Measurements from ENCODE around the gene C10orf105.
A peak's percentile ranks its signal among the peaks of the same experiment; 100 is the strongest.

C10orf105 gene

DNA sequence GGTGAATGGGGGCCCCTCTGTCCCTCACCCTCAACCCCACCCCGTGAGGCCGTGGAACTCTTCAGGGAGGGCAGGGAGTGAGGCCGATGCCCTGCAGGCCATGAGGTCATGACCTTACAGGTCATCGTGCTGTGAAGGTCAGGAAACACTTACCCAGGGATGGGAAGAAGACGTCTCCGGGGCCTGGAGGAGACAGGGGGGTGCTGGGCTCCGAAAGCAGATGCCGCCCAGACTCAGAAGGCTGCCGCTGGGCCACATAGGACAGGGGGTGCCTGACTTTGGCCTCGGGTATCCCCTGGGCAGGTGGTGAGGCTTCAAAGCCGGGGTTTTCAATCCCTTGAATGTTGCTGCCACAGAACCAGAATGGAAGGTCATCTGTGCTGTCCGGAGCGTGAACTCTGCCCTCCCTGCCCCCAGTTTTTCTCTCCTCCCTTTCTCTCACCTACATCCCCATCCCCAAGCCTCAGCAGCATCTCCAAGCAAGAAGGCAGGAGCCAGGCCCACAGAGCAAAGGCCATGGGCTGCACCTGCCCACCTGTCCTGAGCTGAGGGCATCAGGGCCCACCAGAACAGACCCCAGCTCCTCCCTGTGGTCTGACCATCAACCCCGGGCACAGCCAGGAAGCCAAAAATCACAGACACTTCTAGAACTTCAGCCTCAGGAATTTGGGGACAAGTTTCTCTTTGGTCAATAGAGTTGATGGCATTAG is 32.1 kb upstream of the C10orf105 start:
- DNase-seq (ENCODE audit: low read depth in 2 of 2): no peak

DNA sequence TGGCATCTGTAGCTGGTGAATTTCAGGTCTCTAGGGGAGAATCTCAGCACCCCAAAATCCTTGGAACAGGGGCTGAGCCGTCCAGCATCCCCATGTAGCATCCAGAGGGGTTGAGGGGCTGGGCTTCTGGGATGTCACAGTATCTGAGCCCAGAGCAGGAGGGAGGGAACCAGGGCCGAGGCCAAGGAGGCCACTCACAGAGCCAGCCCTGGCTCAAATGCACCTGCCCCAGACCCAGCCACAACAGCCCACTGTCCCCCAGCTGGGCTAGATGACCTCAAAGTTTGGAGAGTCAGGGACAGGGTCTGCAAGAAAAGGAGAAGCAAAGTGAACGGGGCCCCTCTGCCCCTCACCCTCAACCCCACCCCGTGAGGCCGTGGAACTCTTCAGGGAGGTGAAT is 31.4 kb upstream of the C10orf105 start:
- no peak for DNase-seq (ENCODE audit: low read depth in 2 of 2)

DNA sequence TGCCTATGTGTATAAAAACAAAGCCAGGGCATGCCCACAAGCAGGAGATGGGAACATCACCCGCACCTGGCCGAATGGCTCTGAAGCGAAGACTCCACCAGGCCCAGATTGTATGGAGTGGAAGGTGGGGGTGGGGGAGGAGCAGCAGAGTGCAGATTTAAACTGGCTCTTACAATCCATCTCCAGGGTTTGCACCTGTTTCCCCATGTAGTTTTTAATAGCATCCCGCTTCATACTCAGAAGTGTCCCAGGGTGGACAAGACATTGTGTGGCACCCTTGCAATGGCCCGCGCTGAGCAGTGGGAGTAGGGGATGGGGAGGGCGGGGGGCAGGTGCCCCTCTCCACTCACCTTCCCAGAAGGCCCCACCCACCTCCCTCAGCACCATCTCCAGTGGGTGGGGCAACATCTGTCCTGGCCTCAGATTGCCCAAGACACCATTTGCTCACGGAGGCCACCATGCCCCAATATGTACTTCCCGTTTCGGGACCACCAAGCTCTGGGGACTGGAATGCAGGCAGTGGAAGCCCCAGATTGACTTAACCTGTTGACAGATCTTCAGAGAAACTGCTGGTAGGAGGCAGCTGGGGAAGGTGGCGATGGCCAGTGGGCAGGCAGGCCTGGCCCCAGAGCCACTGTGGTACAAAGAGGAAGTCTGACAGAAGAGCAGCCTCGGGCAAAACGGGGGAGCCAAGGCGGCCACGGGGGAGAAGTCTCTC is 30.7 kb upstream of the C10orf105 start:
- DNase-seq (ENCODE audit: low read depth in 2 of 2): no peak

DNA sequence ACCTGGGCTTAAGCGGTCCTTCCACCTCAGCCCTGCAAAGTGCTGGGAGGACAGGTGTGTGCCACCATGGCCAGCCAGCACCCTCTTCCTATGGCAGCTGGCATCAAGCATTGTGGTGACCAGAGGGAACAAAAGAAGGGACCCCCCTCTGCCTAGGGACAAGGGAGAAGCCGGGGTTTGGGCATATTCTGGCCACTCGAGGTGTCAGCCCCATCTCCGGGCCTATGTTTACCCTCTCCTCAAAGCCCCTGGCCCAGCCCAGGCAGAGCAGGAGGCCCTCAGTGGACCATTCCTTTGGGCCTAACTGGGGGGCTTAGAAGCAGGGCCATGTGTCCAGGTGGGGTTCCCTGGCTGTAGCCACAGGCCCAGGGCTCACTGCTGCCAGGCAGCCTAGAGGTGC is 29.8 kb upstream of the C10orf105 start:
- no peak for DNase-seq (ENCODE audit: low read depth in 2 of 2)

DNA sequence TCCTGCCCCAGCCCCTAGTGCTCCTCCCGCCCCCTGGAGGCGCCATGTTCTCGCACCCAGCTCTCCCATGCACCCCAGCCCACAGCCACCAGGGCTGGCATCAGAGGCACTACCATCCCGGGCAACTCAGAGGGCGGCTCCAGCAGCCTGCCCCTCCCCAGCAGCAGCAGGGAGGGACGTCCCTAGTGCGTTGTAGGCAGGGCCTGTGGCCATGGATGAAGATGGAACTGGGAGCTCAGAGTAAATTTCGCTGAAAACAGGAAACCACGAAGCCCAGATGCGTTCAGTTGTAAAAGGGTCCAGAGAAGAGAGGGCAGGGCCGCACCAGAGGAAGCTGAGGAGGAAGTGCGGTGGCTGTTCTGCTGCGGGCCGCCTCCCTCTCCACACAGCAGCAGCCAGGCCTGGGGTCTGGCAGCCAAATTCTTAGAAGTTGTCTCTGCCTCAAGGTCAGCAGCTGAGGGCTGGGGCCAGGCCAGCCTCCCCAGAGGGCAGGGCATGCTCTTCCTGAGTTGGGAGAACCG is 29.2 kb upstream of the C10orf105 start:
- peak in 1 of 2 donors; percentile 50 for DNase-seq (ENCODE audit: low read depth in 2 of 2)

DNA sequence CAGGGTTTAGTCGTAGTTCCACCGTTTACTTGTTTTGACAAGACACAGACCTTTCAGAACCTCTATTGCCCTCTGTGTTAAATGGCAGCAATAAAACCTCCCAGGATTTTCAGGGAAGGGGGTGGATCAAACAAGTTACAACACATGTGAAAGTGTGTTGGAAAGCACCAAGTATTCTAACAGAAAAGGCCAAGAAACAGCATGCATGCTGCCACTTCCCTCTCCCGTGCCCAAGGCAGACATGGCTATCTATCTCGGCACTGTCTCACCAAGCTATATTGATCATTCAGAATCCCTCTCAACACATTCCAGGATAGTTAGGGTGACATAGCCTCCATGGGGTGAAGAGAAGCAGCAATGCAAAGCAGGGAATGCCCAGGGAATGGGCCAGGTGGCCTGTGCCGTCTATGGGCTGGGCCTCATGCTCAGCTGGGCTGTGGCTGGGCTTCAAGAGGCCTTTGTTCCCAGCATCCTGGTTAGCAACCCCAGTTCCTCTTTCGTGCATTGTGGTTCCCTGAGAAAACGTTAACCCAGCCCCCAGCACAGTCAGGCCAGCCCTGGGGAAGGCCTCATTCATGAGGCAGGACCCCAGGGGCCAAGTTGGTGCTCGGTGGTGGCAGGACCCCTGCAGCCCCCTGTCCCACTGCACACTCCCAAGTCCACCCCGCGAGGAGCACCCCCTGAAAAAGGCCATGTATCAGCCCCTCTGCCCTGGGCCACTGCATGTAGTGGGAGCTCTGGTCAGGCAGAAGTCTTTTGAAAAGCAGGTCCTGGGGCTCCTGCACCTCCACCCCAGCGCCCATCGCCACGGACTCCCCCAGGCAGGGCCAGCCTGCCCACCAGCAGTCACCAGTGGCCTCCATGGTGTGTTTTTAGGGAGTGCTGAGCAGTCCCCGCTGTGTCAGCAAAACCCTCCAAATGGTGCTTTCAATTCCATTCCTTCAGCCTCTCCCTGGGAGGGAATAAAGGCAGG is 28.3 kb upstream of the C10orf105 start:
- no peak for DNase-seq (ENCODE audit: low read depth in 2 of 2)

DNA sequence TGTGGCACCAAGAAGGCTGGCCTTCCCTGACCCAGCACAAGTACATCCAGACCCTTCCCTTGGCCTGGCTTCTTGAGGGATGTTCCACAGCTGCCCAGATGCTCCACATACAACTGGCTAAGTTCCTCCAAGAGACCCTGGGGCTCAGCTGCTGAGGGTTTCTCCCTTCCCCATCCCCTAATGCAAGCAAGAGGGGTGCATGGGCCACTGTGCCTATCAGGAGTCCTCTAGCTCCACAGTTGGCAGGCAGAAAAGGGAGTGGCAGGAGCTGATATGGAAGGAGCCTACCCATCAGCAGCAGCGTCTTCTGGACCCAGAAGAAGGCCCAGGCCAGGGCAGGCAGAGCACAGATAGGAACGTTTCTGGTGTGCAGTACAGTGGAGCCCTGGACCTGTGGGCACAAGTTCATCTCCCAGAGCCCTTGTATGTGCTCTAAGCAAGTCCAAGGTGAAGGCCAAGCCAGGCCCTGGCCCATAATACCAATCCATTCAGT is 27.5 kb upstream of the C10orf105 start:
- no peak for DNase-seq (ENCODE audit: low read depth in 2 of 2)

DNA sequence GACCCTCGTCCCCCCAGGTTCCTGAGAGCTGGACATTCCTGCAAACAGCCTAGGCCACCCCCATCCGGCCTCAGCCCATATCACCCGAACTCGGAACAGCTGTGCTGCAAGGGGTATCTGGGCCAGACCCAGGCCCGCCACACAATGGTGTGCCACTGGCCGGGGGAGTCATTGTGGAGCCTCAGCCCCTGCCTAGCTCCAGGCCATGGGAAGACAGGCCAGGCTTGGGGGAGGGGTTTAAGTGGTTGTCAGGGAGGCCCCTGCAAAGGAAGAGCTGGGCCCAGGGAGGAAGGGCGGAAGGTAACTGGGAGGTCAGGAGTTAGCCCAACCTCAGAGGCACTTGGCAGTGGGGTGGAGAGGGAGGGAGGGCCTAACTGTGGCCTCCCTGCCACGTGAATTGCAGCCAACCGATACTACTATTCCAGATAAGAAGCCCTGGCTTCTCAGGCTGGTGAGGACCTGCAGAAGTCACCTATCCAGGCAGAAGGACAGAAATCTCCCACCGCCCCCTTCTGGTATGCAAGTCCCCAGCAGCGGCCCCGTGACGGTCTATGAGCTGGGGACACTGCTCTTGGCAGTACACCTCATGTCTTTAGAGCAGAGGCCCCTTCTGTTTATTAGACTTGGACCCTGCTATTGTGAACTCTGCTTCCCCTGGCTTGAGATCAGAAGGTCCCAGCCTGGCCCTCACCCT is 26.9 kb upstream of the C10orf105 start:
- no peak for DNase-seq (ENCODE audit: low read depth in 2 of 2)

DNA sequence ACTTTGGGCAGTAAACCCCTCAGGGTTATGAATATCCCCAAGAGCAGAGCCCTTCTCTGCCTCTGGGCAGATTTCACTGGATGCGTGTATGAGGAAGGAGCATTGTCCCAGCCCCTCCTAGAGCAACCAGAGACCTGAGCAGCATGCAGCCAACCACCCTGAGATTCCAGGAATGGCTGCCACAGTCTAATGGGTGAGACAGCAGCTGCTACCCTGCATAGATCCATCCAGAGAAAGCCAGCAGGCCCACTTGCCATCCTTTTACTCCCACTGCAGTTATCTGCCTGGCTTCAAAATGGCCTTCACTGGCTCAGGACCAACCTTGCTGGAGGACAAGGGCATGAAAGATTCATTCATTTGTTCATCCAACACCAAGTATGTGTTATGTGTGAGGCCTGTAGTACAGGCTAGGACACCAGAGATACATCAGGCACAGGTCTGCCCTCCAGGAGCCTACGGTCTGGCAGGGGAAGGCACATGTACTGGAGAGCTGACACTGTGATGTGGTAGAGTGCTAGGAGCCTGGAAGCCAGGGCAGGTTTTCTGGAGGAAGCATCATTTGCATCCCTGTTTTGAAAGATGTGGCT is 26.2 kb upstream of the C10orf105 start:
- no peak for DNase-seq (ENCODE audit: low read depth in 2 of 2)

DNA sequence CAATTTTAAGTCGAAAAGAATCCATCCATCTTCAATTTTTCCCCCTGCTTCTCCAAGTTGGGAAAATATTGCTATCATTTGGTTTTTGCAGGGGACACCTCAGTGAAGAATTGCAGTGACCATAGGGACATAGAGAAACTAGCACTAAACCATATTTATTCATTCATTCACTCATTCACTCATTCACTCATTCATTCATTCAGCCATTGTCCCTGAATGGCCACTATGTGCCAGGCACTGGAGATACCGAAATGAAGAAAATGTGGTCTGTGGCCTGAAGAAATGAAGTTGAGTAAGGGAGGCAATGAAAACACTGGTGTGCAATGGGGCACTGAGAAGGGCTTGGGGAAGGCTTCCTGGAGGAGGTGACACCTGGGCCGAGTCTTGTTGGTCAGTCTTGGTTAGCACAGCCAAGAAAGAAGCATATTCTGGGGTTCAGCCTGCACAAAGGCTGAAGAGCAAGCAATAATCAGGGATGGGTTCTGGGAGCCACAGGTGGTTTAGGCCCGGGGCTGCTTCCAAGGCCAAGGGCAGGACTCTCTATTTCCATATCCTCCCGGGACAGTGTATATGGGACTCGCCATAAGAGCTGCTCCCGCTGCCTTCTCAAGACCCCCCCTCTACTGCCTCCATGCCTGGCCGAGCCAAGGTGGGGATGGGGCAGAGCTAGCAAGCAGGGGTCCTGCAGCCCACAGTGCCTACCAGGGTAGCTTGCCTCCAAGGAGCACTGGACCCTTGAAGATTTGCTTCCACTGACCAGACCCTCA is 25.5 kb upstream of the C10orf105 start:
- DNase-seq (ENCODE audit: low read depth in 2 of 2): no peak

DNA sequence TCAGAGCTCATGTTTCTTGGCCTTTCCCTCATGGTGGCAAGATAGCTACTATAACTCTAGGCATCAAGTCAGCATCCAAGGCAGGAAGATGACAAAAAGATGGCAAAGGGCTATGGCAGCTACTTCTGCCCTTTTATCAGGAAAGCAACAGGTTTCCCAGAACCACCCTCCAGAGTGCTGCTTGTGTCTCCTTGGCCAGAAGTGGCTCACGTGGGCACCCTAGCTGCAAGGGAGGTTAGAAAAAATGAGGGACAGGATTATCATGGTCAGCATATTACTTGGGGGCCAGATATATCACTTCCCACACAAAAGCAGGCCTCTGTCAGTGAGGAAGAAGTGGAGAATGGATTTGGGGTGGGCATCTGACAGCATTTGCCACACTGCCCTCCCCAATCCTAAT is 24.3 kb upstream of the C10orf105 start:
- no peak for DNase-seq (ENCODE audit: low read depth in 2 of 2)

DNA sequence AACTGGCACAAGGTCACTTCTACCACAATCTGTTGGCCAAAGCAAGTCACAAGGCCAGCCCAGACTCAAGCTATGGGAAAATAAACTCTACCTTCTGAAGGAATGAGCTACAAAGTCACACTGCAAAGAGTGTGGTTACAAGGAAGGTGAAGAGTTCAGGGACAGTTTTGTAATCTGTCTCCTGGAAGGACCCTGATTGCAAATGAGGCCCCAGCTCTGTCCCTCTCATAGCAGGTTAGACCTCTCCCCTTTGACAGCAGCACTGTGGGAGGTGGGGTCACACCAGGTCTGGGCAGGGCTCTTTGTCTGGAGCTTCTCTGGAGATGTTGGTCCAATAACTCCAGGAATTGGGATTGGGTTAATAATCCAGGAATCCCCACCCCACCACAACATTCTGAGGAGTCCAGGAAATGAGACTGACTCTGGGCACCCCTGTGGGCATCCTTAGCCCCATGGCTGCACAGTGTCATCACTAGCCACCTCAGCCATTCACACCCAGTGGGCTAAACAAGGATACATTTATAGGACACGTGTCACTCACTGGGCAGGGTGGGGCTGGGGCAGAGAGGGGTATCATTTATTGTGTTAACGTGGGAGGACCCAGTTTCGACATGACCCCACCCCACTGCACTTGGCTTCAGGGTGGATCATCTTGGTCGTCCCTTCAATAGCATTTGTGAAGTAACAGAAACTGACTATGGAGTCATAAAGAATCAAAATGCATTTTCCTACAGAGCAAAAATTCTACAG is 23.7 kb upstream of the C10orf105 start:
- no peak for DNase-seq (ENCODE audit: low read depth in 2 of 2)

DNA sequence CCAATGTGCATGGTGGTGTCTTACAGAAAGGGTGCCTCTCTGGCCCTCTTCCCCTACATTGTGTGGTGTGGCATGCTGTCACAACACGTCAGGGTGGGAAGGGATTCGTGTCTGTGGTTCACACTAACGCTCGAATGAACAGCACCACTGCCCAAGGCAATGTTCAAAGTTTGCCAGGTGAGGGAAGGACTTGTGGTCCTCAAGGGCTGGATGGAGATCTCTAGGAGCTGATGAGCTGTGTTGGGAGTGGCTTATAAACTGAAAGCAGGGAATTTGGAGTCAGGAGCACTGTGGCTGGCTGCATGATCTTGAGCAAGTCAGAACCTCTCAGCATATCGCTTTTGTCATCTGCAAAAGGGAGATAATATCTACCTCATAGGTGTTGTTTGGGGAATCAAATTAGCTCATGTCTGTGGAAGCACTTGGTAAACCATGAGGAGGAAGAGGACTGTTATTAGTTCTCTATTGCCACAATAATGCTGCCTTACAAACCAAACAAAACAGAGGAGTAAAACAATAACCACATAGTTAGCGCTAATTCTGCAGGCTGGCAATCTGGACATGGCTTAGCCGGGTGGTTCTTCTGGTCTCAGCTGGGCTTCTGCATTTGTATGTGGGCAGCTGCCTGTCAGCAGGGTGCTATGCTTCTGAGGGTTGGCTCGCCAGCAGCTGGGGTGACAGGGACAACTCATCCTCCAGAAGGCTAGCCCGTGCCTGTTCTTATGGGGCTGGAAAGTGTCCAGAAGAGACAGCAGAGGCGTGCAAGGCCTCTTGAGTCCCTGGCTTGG is 22.9 kb upstream of the C10orf105 start:
- DNase-seq (ENCODE audit: low read depth in 2 of 2): no peak

DNA sequence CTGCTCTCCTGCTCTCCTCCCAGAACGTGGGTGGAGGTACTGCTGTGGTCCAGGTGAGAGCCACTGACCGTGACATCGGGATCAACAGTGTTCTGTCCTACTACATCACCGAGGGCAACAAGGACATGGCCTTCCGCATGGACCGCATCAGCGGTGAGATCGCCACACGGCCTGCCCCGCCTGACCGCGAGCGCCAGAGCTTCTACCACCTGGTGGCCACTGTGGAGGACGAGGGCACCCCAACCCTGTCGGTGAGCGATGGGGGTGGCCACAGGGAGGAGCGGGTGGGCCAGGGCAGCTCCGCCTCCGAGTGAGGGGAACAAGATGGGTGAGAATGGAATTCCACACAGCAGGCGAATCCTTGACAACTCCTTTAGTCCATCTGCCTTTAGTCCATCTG is 22.1 kb upstream of the C10orf105 start:
- DNase-seq (ENCODE audit: low read depth in 2 of 2): no peak

DNA sequence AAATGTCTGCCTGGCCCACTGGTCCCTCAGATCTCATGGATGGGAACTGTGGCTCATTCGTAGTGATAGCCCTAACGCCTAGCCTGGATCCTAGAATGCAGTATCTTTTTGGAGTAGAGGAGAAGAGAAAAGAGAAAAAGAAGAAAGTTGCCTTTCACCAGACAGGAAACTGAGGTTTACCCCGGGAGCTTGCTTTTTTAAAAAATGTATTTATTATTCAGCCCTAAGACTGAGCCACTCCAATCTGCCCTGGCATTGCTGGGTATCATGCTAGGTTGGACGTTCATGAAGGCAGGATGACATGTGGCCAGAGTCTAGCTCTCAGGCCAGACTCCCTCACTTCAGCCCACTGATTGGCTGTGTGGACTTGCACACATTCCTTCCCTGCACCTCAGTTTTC is 21.5 kb upstream of the C10orf105 start:
- no peak for DNase-seq (ENCODE audit: low read depth in 2 of 2)

DNA sequence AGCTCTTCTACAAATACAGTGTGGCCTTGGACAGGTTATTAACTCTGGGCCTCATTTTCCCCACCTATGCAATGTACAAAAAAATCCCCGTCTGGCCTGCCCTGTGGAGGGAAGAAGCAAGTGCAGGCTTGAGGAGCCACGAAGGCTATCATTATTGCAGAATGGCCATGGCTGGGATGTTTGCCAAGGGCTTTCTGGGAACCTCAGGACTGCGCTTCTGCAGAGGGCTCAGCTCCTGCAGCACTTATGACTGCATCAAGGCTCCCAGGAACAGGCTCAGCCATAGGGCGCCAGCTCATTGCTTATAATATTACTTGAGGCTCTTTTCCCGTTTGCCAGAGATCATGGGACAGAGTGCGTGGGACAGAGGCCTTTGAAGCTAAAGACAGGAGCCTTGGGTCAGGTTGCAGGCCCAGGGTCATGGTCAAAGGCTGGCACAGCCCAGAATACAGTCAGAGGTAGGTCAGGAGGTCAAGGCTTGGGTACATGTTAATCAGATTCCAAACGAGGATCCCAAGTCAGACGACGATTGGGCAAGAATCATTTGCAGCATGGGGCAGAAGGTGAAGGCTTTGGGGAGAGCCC is 20.6 kb upstream of the C10orf105 start:
- DNase-seq (ENCODE audit: low read depth in 2 of 2): no peak

DNA sequence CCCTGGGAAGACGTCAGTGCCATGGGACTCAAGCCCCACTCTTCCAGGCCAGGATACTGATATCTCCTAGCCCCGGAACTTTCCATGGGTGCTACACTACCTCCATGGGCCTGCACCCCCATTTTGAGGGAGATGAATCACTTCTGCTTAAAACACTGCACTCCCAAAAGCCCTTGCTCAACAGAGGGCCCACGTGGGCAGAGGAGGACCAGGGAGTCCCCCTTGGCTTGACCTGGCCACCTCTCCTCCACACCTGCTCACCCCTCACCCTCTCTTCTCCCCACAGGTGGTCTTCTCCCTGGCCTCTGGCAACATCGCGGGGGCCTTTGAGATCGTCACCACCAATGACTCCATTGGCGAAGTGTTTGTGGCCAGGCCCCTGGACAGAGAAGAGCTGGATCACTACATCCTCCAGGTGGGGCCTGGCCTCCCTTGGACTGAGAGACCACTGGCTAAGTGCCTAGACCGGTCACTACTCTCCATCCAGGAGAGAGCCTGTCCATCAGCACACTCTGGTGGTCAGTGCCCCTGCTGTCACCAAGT is 19.9 kb upstream of the C10orf105 start:
- DNase-seq (ENCODE audit: low read depth in 2 of 2): no peak

DNA sequence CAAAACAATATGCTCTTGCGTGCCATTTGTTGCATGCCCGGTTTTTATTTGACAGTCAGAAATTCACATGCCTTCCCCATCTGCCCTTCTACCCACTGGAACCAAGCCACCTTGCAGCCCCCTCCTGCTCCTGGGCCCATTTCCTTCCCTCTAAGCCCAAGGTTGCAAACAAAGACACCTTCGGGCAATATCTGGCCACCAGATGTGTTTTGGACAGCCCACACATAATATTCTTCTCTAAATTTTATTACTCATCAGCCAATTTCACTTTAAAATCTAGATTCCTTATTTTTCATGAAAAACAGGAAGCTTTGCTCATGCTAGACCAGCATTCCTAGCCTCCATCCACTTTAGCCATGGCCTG is 18.2 kb upstream of the C10orf105 start:
- DNase-seq (ENCODE audit: low read depth in 2 of 2): no peak

All from stimulated activated CD8-positive, alpha-beta memory T cell treated with anti-CD3 and anti-CD28 coated beads, Interleukin-7, amount 100 ng/mL, for 1 hour (primary cell).